ENCODE results near the gene HOXD10.

GRCh38 chr2:176088937-176089842 is 27.4 kb upstream of the HOXD10 start:
- TF ChIP-seq CTCF (IDR thresholded peaks at IDR 0.05): no peak
- no peak for TF ChIP-seq POLR2AphosphoS5 (IDR thresholded peaks at IDR 0.05)
- no peak for TF ChIP-seq POLR2A (IDR thresholded peaks at IDR 0.05)
